HCT116 (cell line): ENCODE results near the gene NR2E3. TPM values are rescaled to one million over a fixed set of nuclear protein-coding genes. Genes with fewer than 3 reads are reported as not detected.

ENCODE experiments used
- ATAC-seq: fragments of 200-7000 bp; cut with Tn5 transposase; 2 replicates; pipeline ENCODE4 v1.9.1; 2020; ENCODE audit warnings: mild to moderate bottlenecking, moderate library complexity
- BruUV-seq: library from RNA; stranded (reverse); fragments of 400-500 nt; replicated peaks from 2 replicates; lab custom pipeline; 2021; lab: Mats Ljungman, UMichigan
- CTCF ChIA-PET: fragments of 300-600 bp; sonication (Branson Sonifier 250); formaldehyde crosslinking; loops from one replicate; lab custom pipeline; 2021; ENCODE audit warnings: antibody characterized with exemption; lab: Charles Lee
- POLR2A ChIA-PET: fragments of 300-600, 350-600 bp; sonication (Branson Sonifier 250); formaldehyde crosslinking; loops from one replicate; lab custom pipeline; 2021; ENCODE audit warnings: antibody characterized with exemption; lab: Charles Lee
- RAD21 ChIA-PET, 2 experiments: fragments of 300-600 bp; sonication (Branson Sonifier 250); formaldehyde crosslinking; loops; one replicate each; lab custom pipeline; 2023; ENCODE audit warnings: low total read pairs in 2 of 2; ENCODE audit not compliant: uncharacterized antibody in 2 of 2, unreplicated experiment in 2 of 2, low non-redundant PET in 1 of 2; lab: Charles Lee
- DNase-seq: peaks from one replicate; pipeline ENCODE4 v3.0.0-alpha.2; 2010; ENCODE audit warnings: low read depth, low spot score
- H2AFZ ChIP-seq: fragments of 200-600 bp; shearing (Covaris generic), sonication (generic); 2 replicates; pipeline ENCODE4 v1.6.1; 2017; ENCODE audit warnings: low read depth, mixed run types, mixed read lengths, antibody characterized with exemption, low read length; ENCODE audit not compliant: poor library complexity, severe bottlenecking
- H3K27ac ChIP-seq: 2 replicates; pipeline ENCODE4 v1.5.1; 2012; ENCODE audit warnings: low read depth, low read length
- H3K27me3 ChIP-seq: fragments of 200-600 bp; sonication (generic); 2 replicates; pipeline ENCODE4 v1.6.1; 2016; ENCODE audit warnings: mixed run types, low read length, mixed read lengths; ENCODE audit not compliant: insufficient read depth
- H3K36me3 ChIP-seq, 2 experiments: fragments of 200-500 bp in 1 of 2; fragments of 200-600 bp in 1 of 2; sonication (Bioruptor generic) in 1 of 2; sonication (generic) in 1 of 2; 2 replicates each; pipeline versions ENCODE4 v1.5.1 to v1.6.1; 2014 to 2016; ENCODE audit warnings: low read length in 2 of 2, inconsistent platforms in 1 of 2, mixed read lengths in 1 of 2, mixed run types in 1 of 2; ENCODE audit not compliant: insufficient read depth in 2 of 2, control insufficient read depth in 1 of 2
- H3K4me1 ChIP-seq, 2 experiments: fragments of 200-600 bp in 1 of 2; sonication (generic) in 1 of 2; 2 replicates each; pipeline versions ENCODE4 v1.5.1 to v1.6.1; 2012 to 2017; ENCODE audit warnings: low read length in 2 of 2, inconsistent platforms in 1 of 2, mild to moderate bottlenecking in 1 of 2, mixed read lengths in 1 of 2, mixed run types in 1 of 2, moderate library complexity in 1 of 2; ENCODE audit not compliant: insufficient read depth in 2 of 2, control insufficient read depth in 1 of 2
- H3K4me2 ChIP-seq: fragments of 200-600 bp; sonication (generic); 2 replicates; pipeline ENCODE4 v1.6.1; 2017; ENCODE audit warnings: mixed run types, low read length, mixed read lengths
- H3K4me3 ChIP-seq, 2 experiments: fragments of 200-600 bp in 1 of 2; sonication (generic) in 1 of 2; replicated peaks in 1 of 2; 2 replicates each; pipeline ENCODE4 v1.5.1; 2011 to 2016; ENCODE audit warnings: low read length in 2 of 2, control low read depth in 1 of 2, low read depth in 1 of 2, mild to moderate bottlenecking in 1 of 2, mixed read lengths in 1 of 2, mixed run types in 1 of 2
- H3K79me2 ChIP-seq: fragments of 200-600 bp; sonication (generic); 2 replicates; pipeline ENCODE4 v1.6.1; 2017; ENCODE audit warnings: mild to moderate bottlenecking, mixed run types, low read length, moderate library complexity, mixed read lengths; ENCODE audit not compliant: insufficient read depth
- H3K9ac ChIP-seq: fragments of 200-600 bp; sonication (generic); 2 replicates; pipeline ENCODE4 v1.6.1; 2016; ENCODE audit warnings: low read length, mixed read lengths
- H3K9me2 ChIP-seq: fragments of 200-600 bp; sonication (generic), shearing (Covaris generic); 2 replicates; pipeline ENCODE4 v1.6.1; 2017; ENCODE audit warnings: mixed run types, mild to moderate bottlenecking, moderate library complexity; ENCODE audit not compliant: insufficient read depth
- H3K9me3 ChIP-seq, 2 experiments: fragments of 200-500 bp in 1 of 2; fragments of 200-600 bp in 1 of 2; sonication (Bioruptor generic) in 1 of 2; sonication (generic) in 1 of 2; 2 replicates each; pipeline ENCODE4 v1.6.1; 2014 to 2017; ENCODE audit warnings: low read length in 2 of 2, mixed read lengths in 2 of 2, inconsistent platforms in 1 of 2, low read depth in 1 of 2, mild to moderate bottlenecking in 1 of 2, mixed run types in 1 of 2, moderate library complexity in 1 of 2; ENCODE audit not compliant: control insufficient read depth in 1 of 2, insufficient read depth in 1 of 2
- H4K20me1 ChIP-seq: fragments of 200-600 bp; sonication (generic), shearing (Covaris generic); 2 replicates; pipeline ENCODE4 v1.6.1; 2017; ENCODE audit warnings: mixed run types, mild to moderate bottlenecking, moderate library complexity; ENCODE audit not compliant: insufficient read depth
- EZH2 ChIP-seq: fragments of 200-600 bp; sonication (generic); IDR thresholded peaks from 2 replicates; pipeline ENCODE4 v1.6.1; 2017; ENCODE audit warnings: antibody characterized with exemption, mixed run types
- RAD21 ChIP-seq: IDR thresholded peaks from 2 replicates; pipeline ENCODE4 v1.6.1; 2012; ENCODE audit warnings: low read depth, mild to moderate bottlenecking
- TCF7L2 ChIP-seq: IDR thresholded peaks from 2 replicates; pipeline ENCODE4 v1.7.0; 2011; ENCODE audit warnings: borderline replicate concordance, inconsistent platforms; ENCODE audit not compliant: insufficient read depth, insufficient read length; ENCODE audit errors: extremely low read depth
- YY1 ChIP-seq: IDR thresholded peaks from 2 replicates; pipeline ENCODE4 v1.6.1; 2011; ENCODE audit warnings: low read length, low read depth, moderate library complexity, mild to moderate bottlenecking; ENCODE audit not compliant: insufficient replicate concordance; ENCODE audit errors: extremely low read depth
- ZNF274 ChIP-seq: fragments of 200-500 bp; sonication (Bioruptor generic); IDR thresholded peaks from 2 replicates; pipeline ENCODE4 v1.6.1; 2014; ENCODE audit warnings: mild to moderate bottlenecking, low read depth, low read length, inconsistent platforms
- intact Hi-C: fragments of 100-400 bp; cut with micrococcal nuclease; formaldehyde crosslinking; loops from 2 replicates; pipeline ENCODE4 v1.10.0; 2022
- total RNA-seq: library from RNA; stranded (reverse); gene quantifications from one replicate; pipeline ENCODE4 v1.2.1, GENCODE V29; 2021; ENCODE audit not compliant: unreplicated experiment
- TF ChIP-seq, protein P1 (sequence below), 3 experiments: fragments of 200-600 bp in 1 of 3; sonication (generic) in 1 of 3; IDR thresholded peaks in 2 of 3; conservative IDR thresholded peaks in 1 of 3; 2 replicates each; pipeline ENCODE4 v1.5.1; 2012 to 2017; ENCODE audit warnings: low read depth in 2 of 3, low read length in 2 of 3, antibody characterized with exemption in 1 of 3, borderline replicate concordance in 1 of 3, control low read depth in 1 of 3, mild to moderate bottlenecking in 1 of 3, mixed read lengths in 1 of 3, mixed run types in 1 of 3, moderate library complexity in 1 of 3; ENCODE audit not compliant: insufficient read depth in 1 of 3

The NR2E3 gene
- total RNA-seq, 1 experiment from 2014 or later, result 0.59 TPM

DNA sequence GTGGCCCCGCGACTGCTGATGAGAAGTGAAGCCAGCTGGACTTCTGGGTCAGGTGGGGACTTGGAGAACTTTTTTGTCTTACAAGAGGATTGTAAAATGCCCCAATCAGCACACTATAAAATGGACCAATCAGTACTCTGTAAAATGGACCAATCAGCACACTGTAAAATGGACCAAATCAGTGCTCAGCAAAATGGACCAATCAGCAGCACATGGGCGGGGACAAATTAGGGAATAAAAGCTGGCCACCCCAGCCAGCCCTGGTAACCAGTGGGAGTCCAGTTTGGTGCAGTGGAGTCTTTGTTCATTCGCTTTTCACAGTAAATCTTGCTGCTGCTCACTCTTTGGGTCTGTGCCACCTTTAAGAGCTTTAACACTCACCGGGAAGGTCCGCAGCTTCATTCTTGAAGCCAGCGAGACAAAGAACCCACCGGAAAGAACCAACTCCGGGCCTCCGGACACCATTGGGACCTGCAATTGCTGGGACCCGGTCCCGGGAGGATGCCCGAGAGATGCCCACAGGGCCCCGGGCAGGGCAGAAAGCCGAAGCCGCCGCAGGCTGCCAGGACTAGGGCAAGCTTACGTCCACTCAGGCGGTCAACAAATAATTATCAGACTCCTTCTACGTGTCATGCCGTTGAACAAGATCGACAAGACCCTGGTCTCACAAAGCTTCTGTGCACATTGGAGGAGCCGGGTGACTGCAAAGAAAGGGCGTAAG is 8.3 kb upstream of the NR2E3 start:
- intact Hi-C loops, result loop anchor here (1.0 to 10.0 kb wide), 7 partner anchors 50 to 977 kb away; partner anchors contain the start of gene THSD4
- Histone ChIP-seq H3K4me1 (peaks cover 4 to 6% of the 10 kb centered on the region in 2 experiments; a peak in 3 of 4 replicates), H3K27me3 (no peaks in the 10 kb centered on the region), H4K20me1 (no peaks in the 10 kb centered on the region), H3K9ac (no peak overlapping the region), H3K9me2 (no peaks in the 10 kb centered on the region), H3K36me3 (no peaks in the 10 kb centered on the region), H3K9me3 (no peaks in the 10 kb centered on the region), H3K27ac (no peak overlapping the region), H3K4me3 (no peak overlapping the region), H2AFZ (no peak overlapping the region), H3K4me2 (no peak overlapping the region), H3K79me2 (no peaks in the 10 kb centered on the region)
- DNase-seq, result no peak
- CTCF ChIA-PET, result interaction anchor here (0.6 to 7.2 kb wide), 6 partner anchors 11 to 355 kb away, joined by 3 to 40 read pairs (median 12); no protein-coding TSS in a partner anchor
- POLR2A ChIA-PET, result no interaction called here
- RAD21 ChIA-PET, result no interaction called here
- TF ChIP-seq ZNF274, result no peak
- no peak for TF ChIP-seq TCF7L2
- TF ChIP-seq YY1, result no peak
- ATAC-seq, result 0 out of 2 replicates have a peak, but pooled peaks have one; percentile 23
- no TSS peak for BruUV-seq

DNA sequence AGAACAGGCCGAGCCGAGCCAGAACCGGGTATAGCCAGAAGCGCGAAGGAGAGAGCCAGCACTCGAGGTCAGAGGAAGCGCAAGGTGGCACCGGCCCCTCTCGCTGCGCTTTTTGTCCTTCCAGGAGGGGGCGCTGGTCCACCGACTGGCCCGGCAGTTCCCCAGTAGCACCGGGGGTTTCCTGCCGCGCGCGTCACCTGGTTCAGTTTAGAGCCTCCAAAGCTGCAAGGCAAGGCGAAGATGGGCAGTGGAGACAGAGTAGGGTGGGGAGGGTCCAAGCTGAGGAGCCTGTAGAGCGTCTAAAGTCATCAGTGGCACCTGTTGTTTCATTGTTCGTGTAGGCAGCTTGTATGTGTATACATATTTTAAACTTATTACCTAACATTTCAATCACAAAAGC is 7.6 kb upstream of the NR2E3 start:
- ChIA-PET POLR2A (no interaction called here), RAD21 (no interaction called here), CTCF (interaction anchor here (0.6 to 7.2 kb wide), 7 partner anchors 12 to 355 kb away, joined by 3 to 40 read pairs (median 5); no protein-coding TSS in a partner anchor)
- no peak overlapping the region for H3K4me2 ChIP-seq
- no peaks in the 10 kb centered on the region for H3K9me2 ChIP-seq
- no TSS peak for BruUV-seq
- no peaks in the 10 kb centered on the region for H3K79me2 ChIP-seq
- no peaks in the 10 kb centered on the region for H3K36me3 ChIP-seq
- H3K9ac ChIP-seq, result no peak overlapping the region
- no peaks in the 10 kb centered on the region for H4K20me1 ChIP-seq
- H3K4me3 ChIP-seq, result no peak overlapping the region
- no peak overlapping the region for H2AFZ ChIP-seq
- intact Hi-C loops, result loop anchor here (1.0 to 10.0 kb wide), 4 partner anchors 354 to 978 kb away; partner anchors contain the start of gene THSD4
- H3K4me1 ChIP-seq, result peaks cover 4 to 6% of the 10 kb centered on the region in 2 experiments; a peak in 3 of 4 replicates
- no peaks in the 10 kb centered on the region for H3K27me3 ChIP-seq
- ATAC-seq (peak; percentile 43; the same call in 1 of the 2 replicates), DNase-seq (no peak)
- TF ChIP-seq RAD21 (peak; percentile 44), EZH2 (no peak)
- TF ChIP-seq, protein P1, sequence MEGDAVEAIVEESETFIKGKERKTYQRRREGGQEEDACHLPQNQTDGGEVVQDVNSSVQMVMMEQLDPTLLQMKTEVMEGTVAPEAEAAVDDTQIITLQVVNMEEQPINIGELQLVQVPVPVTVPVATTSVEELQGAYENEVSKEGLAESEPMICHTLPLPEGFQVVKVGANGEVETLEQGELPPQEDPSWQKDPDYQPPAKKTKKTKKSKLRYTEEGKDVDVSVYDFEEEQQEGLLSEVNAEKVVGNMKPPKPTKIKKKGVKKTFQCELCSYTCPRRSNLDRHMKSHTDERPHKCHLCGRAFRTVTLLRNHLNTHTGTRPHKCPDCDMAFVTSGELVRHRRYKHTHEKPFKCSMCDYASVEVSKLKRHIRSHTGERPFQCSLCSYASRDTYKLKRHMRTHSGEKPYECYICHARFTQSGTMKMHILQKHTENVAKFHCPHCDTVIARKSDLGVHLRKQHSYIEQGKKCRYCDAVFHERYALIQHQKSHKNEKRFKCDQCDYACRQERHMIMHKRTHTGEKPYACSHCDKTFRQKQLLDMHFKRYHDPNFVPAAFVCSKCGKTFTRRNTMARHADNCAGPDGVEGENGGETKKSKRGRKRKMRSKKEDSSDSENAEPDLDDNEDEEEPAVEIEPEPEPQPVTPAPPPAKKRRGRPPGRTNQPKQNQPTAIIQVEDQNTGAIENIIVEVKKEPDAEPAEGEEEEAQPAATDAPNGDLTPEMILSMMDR (IDR thresholded peaks at IDR 0.05 in 2 of 3, conservative IDR thresholded peaks at IDR 0.05 in 1 of 3; ENCODE audit: borderline replicate concordance in 1 of 3, insufficient read depth in 1 of 3, low read depth in 2 of 3, low read length in 2 of 3), result peak; percentile 15 to 65 (median 64); a peak in 4 of 6 replicates
- H3K9me3 ChIP-seq, result no peaks in the 10 kb centered on the region
- no peak overlapping the region for H3K27ac ChIP-seq
